Duodenal mucosa (tissue), 2 donors: ENCODE results near the gene CAMKV.
"Not testable (repeated sequence)": the region's sequence is repeated elsewhere in the genome, so short reads cannot be mapped to it uniquely, and the experiment has no call there.

Source experiments
- H3K27ac ChIP-seq: one replicate; pipeline ENCODE4 v1.7.0; 2013; ENCODE audit warnings: low read depth, low read length
- H3K27me3 ChIP-seq, 2 donors: one replicate each; pipeline ENCODE4 v1.7.0; 2013; ENCODE audit warnings: low read length in 2 of 2, control low read depth in 1 of 2; ENCODE audit not compliant: insufficient read depth in 2 of 2, control insufficient read depth in 1 of 2
- H3K36me3 ChIP-seq, 2 donors: one replicate each; pipeline ENCODE4 v1.7.0; 2013; ENCODE audit warnings: low read length in 2 of 2, control low read depth in 1 of 2; ENCODE audit not compliant: insufficient read depth in 2 of 2, control insufficient read depth in 1 of 2
- H3K4me1 ChIP-seq, 2 donors: one replicate each; pipeline ENCODE4 v1.7.0; 2013; ENCODE audit warnings: low read length in 2 of 2, control low read depth in 1 of 2; ENCODE audit not compliant: insufficient read depth in 2 of 2, control insufficient read depth in 1 of 2
- H3K4me3 ChIP-seq, 2 donors: one replicate each; pipeline ENCODE4 v1.7.0; 2013; ENCODE audit warnings: low read length in 2 of 2, low read depth in 1 of 2
- H3K9ac ChIP-seq, 2 donors: one replicate each; pipeline ENCODE4 v1.7.0; 2013; ENCODE audit warnings: low read length in 2 of 2, low read depth in 1 of 2
- H3K9me3 ChIP-seq, 2 donors: one replicate each; pipeline ENCODE4 v1.7.0; 2013; ENCODE audit warnings: low read length in 2 of 2, control low read depth in 1 of 2; ENCODE audit not compliant: control insufficient read depth in 1 of 2

The CAMKV gene

DNA sequence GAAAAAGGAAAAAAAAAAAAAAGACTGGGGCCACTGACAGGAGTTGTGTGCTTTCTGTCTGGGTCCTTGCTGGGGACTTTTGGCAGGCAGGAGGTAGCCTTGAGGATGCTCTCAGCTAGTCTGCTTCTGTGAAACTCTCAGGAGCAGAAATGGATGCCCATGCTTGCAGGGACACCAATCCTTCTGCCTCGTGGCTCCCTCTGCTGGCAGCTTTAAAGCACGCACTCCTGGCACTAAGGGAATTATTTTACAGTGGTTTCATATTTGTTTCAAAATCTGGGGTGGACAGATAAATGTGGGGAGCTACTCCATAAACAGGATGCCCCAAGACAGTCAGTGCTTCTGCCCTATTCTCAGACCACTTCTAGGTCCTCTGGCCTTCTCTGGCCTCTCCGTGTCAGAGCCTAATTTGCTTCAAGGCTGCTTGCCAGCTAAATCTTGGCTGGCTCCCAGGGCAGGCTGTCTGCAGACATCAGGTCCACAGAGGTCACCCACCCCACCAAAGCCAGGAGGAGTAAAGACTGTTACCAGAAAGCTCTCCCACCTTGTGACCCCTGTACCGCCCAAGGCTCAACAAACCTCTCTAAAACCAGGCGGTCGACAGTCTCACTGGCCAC is 30.4 kb downstream of the CAMKV start:
- Histone ChIP-seq H3K4me1 (peaks cover 6 to 14% of the 10 kb centered on the region in 2 donors), H3K36me3 (no peaks in the 10 kb centered on the region), H3K27ac (no peak overlapping the region), H3K9me3 (no peaks in the 10 kb centered on the region), H3K4me3 (no peak overlapping the region), H3K27me3 (no peaks in the 10 kb centered on the region), H3K9ac (no peak overlapping the region)

DNA sequence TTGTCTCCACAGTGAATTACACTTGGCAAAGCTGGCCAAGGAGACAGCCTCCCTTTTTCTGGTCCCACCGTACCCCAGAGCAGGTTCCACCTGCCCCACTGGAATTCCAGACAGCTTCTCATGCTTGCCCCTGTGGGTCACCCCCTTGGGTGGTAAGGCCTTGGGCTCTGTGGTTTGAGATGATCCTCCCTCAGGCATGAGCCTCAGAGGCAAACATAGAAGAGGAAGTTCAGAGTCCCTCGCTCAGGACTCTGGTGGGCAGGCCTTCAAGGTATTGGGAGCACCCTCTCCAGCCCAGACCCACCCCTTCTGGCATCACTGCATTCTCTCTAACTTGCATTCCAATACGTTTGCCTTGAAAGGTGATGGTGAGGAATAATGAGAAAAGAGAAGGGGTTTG is 38.4 kb downstream of the CAMKV start:
- Histone ChIP-seq H3K9ac (no peak overlapping the region), H3K4me1 (no peaks in the 10 kb centered on the region), H3K27me3 (no peaks in the 10 kb centered on the region), H3K9me3 (no peaks in the 10 kb centered on the region), H3K4me3 (no peak overlapping the region), H3K36me3 (peaks cover 0 to 22% of the 10 kb centered on the region in 2 donors), H3K27ac (no peak overlapping the region)

GRCh38 chr3:49826016-49826415 is 43.7 kb downstream of the CAMKV start:
- H3K9ac ChIP-seq, result no peak overlapping the region

DNA sequence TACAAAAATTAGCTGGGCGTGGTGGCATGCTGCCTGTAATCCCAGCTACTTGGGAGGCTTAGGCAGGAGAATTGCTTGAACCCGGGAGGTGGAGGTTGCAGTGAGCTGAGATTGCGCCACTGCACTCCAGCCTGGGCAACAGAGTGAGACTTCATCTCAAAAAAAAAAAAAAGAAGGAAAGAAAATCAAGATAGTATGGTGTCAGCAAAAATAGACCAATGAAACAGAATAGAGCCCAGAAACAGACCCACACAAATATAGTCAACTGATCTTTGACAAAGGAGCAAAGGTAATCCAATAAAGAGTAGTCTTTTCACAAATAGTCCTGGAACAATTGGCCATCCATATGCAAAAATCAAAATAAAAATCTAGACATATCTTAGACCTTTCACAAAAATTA is 46.6 kb downstream of the CAMKV start:
- H3K4me1 ChIP-seq, H3K9me3 ChIP-seq, H3K27me3 ChIP-seq, H3K27ac ChIP-seq, H3K36me3 ChIP-seq, H3K9ac ChIP-seq, H3K4me3 ChIP-seq: not testable (repeated sequence)

More at GRCh38 chr3:49826016-49826415, 43.7 kb downstream of the CAMKV start:
- H3K9me3 ChIP-seq, result no peaks in the 10 kb centered on the region
- no peaks in the 10 kb centered on the region for H3K27me3 ChIP-seq
- H3K4me1 ChIP-seq, result no peaks in the 10 kb centered on the region
- H3K36me3 ChIP-seq, result peaks cover 0 to 22% of the 10 kb centered on the region in 2 donors
- H3K4me3 ChIP-seq, result no peak overlapping the region
- no peak overlapping the region for H3K27ac ChIP-seq

- Histone ChIP-seq H3K36me3 (peaks cover 19 to 43% of the 10 kb centered on the region in 2 donors), H3K27ac (peak within 1 kb of the TSS; percentile 38), H3K9me3 (no peaks in the 10 kb centered on the region), H3K9ac (peak within 1 kb of the TSS; percentile 74 to 79), H3K4me3 (peak within 1 kb of the TSS; percentile 78 to 84), H3K4me1 (peaks cover 15 to 21% of the 10 kb centered on the region in 2 donors), H3K27me3 (no peaks in the 10 kb centered on the region)
These were observed 56.1 kb downstream of the CAMKV start, which contains the start of gene UBA7 for GRCh38 chr3:49813497-49814174. UBA7 (minus strand) TSS chr3:49813953; CDS start chr3:49813787, 166 bp downstream.

DNA sequence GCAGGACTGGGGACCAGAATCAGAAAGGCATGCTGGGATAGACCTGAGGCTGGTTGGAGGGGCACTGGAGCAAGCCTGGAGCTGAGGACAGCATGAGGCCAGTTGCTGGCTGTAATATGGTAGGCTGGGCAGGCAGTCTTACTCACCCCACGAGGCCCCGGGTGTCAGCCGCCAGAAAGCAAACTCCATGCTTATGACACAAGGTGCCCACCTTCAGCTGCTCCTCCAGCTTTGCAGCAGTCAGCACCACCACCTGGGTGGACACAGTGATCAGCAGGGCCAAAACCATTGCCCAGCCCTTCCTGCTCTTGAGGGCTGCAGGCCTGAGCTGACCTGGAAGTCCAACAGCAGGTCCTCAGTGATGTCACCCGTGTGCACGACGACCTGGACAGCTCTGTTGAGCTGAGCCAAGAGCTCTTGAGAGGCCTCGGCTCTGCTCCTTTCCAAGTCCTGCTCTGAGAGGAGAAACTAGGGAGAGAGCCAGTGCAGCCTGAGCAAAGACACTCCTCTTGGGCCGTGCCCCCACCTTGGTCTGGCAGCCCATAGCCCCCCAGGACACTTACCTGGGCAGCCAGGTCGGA is 56.7 kb downstream of the CAMKV start:
- Histone ChIP-seq H3K4me1 (peaks cover 15 to 21% of the 10 kb centered on the region in 2 donors), H3K4me3 (peak overlapping the region; percentile 78 to 84)

More for the DNA sequence above, 56.7 kb downstream of the CAMKV start:
- peak overlapping the region; percentile 74 to 79 for H3K9ac ChIP-seq
- no peaks in the 10 kb centered on the region for H3K27me3 ChIP-seq
- H3K9me3 ChIP-seq, result no peaks in the 10 kb centered on the region
- H3K36me3 ChIP-seq, result peaks cover 19 to 46% of the 10 kb centered on the region in 2 donors
- H3K27ac ChIP-seq, result peak overlapping the region; percentile 38
